ENCODE results near the gene XRCC4.
"Not testable (repeated sequence)": the region's sequence is repeated elsewhere in the genome, so short reads cannot be mapped to it uniquely, and the experiment has no call there.

The XRCC4 gene

DNA sequence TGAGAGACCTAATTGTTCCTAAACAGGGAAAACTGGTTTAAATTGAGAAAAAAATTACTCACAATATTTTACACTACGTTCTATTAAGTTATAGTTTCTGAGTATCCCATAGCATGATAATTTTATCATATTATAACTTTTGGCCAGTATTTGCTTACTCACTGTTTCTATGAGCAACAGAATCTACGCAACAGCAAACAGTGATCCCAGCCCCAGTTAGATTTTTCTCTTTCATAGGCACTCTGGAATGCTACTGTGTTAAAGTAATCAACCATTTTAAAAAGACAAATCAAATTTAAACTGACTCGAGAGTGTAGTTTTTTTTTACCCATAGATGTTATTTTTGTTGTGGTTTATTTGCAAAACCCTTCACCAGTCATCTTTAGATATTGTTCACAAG is 107.2 kb downstream of the XRCC4 start:
- no peak for DNase-seq (ENCODE audit: low read depth)

DNA sequence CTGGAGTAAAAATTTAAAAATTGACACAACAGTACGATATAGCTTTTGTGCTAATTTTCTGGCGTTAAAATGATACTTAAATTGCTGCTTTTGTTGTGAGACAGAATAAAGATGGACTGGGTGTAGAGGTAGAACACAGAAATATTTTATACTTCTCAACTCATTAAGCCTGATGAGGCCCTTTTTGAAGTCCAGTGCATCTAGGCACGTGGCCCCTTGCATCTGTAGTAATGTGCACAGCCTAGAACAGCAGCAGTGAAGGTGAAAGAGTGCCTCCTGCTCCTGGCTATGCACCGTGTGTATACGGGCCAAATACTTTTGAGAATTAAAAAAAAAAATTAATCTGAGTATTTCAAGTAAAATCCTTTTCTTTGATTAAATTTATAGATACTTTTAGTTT is 115.6 kb downstream of the XRCC4 start:
- no peak for DNase-seq (ENCODE audit: low read depth)

DNA sequence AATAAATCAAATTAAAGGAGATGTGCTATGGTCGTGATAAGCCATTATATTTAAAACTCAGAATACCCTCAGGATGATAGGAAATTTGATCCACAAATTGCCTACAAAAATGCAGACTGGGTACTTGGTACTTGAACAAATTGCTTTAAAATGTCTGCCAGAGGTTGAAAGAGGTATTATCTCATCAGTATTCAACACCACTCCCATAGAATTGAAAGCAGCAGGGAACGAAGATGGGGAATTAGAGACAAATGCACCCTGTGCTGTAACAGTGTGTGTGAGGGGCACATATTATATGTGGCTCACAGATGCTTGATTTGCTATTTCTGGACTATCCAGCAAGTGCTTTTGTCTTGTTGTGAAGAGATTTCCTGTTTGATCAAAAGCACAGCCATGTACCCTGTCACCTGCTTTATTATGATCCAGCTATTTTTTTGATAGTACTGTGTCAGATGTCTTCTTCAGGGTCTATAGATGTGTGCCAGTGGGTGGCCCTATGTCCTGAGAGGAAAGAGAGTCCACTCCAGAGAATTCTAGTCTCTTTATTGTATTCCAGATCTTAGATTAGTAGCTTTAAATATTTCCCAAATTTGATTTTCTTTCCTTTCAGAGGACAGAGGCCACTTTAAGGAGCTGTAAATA is 120.1 kb downstream of the XRCC4 start:
- no peak for DNase-seq (ENCODE audit: low read depth)

DNA sequence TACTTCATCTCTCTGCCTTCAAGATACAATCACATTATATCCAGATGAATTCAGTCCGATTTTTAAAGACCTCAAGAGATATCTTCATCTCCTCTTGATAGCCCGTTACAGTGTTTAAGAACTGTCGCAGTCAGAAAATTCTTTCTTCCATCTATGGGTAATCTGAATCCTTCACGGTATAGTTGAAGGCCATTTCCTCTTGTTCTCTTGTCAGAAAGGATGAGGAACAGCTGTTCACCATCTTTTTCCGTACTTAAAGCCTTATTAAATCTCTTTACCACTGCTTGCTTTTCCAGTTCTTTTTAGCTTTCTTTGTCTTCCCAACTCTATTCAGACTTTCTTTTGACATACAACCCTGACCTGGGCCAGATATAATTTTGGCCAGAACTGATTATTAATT is 121.8 kb downstream of the XRCC4 start:
- no peak for DNase-seq (ENCODE audit: low read depth)

DNA sequence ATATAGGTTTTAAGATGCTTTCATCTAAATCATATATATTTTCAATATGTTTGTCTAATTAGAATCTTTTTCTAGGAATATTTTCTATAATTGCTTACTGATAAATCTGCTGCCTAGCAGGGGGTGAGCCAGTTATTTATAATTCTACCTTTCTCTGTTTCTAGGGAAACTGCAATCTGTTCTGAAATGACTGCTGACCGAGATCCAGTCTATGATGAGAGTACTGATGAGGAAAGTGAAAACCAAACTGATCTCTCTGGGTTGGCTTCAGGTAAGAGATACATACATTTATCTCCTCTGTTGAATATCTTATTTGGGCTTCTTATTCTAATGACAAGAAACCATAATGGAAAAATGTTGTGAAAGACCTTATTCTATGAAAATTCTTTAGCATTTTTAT is 127.3 kb downstream of the XRCC4 start:
- DNase-seq (ENCODE audit: low read depth), result no peak

DNA sequence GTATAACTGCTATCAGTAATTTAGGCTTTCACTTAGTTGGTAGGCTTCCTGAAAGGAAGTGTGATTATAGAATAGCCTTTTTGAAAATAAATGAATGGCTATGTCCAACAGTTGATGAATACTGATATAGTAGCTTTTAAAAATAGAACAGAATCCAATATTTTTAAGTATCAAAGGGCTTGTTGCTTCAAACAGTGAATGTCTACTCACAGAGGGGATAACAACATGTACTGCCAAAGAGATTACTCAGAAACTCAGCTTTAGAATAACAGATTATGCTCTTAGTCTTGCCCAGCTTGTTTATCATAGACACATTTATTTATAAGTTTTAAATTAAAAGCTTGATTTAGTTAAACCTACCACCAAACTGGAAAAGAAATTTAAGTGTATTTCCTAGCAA is 132.6 kb downstream of the XRCC4 start:
- no peak for DNase-seq (ENCODE audit: low read depth)

DNA sequence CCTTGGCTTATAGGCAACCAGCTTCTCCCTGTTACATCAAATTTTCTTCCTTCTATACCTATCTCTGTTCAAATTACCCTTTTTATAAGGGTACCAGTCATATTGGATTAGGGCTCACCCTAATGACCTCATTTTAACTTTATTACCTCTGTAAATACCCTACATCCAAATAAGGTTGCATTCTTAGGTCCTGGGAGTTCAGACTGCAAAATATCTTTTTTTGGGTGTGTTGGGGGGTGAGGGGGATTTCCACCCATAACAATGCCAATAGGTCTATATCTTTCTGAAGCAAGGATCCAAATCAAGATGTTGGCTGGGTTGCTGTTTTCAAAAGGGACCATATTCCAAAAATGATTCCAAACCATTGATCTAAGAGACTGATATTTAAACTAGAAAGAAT is 141.7 kb downstream of the XRCC4 start:
- DNase-seq (ENCODE audit: low read depth), result no peak

DNA sequence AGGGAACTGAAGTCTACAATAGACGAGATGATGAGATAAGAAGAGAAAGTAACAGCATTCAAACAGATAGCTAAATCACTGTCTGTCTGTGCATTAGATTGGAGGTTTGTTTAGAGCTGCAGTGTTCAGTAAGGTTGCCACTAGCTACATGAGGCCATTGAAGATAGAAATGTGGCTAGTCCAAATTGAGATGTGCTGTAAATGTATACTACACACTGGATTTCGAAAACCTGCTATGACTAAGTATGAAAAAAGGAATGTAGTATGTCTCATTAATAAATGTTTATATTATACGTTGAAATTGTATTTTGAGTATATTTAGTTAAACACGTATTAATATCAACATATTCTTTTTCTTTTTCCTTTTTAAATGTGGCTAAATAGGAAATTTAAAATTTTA is 142.1 kb downstream of the XRCC4 start:
- DNase-seq (ENCODE audit: low read depth), result no peak

DNA sequence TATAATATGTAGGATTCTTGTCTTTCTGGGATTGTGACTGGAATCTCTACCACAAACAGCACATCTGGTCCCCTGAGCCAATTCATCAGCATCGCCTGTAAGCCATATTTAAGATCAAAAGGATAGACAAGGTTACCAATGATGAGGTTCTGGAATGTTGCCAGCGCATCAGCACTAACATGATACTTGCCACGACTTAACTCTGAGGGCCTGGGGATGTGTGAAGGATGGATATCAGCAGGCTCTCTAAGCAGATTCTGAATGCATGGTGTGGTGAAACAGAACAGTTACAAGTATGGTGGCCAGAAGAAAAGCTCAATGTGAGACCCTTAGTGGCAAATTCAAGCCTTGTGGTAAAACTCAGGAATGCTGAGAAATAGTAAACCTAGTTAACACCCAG is 143.0 kb downstream of the XRCC4 start:
- DNase-seq (ENCODE audit: low read depth), result no peak

DNA sequence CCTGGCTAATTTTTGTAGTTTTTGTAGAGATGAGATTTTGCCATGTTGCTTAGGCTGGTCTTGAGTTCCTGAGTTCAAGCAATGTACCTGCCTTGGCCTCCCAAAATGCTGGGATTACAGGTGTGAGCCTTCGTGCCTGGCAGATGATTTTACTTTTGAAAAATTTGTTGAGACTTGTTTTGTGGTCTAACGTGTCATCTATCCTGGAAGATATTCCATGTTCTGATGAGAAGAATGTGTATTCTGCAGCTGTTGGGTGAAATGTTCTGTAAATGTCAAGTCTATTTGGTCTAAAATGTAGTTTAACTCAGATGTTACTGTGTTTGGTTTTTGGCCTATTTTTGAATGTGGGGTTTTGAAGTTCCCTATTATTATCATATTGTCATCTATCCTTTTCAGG is 145.6 kb downstream of the XRCC4 start:
- DNase-seq (ENCODE audit: low read depth), result no peak

DNA sequence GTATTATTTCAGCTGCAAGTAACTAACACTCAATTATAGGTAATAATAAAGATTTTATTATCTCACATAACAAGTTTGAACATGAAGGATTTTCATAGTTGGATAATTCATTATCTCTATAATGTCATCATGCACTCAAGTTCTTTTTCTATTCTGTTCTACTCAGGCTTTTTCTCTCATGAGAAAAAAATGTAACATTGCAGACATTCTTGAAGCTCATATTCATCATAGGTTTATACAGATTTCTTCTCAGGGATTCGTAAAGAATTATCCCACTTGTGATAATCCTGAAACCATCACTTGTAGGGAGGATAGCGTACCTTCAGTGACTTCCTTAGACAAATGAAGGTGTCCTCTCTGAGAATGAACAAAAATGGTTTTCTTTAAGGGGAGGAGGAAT is 150.3 kb downstream of the XRCC4 start:
- DNase-seq (ENCODE audit: low read depth), result no peak

DNA sequence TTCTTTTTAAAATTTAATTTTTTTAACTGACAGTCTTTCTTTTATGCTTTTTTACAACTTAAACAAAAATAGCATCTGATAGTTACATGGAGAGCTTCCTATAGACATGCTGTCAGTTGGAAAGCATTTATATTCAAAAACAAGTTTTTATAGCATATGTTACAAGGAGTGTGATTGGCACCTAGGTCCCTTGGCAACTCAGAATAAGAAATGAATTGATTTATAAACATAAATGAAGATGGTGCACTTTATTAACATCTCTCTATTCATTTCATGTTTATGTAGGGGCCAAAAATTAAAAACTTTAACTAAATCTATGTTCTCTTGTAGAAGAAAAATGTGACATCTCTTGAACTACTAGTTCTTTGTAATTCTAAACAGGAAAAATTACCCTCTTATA is 153.2 kb downstream of the XRCC4 start:
- DNase-seq (ENCODE audit: low read depth), result no peak

DNA sequence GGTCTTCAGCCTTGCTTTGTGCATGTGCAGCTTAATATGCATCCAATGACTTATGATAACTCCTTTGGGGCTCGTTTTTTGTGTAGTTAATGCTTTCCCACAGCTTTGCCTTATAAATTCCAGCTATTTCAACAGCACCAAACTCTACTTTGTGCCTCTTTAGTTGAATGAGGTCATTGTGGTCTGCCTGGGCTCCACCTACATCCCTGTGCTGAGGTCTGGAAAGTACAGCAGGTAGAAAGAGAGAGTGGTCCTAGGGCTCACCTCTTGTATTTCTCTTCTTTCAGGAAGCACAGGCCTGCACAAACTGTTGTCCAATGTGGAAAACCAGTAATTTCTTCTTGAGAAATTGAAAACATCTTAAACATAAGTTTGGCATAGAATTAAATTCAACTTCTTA is 167.2 kb downstream of the XRCC4 start:
- no peak for DNase-seq (ENCODE audit: low read depth)

DNA sequence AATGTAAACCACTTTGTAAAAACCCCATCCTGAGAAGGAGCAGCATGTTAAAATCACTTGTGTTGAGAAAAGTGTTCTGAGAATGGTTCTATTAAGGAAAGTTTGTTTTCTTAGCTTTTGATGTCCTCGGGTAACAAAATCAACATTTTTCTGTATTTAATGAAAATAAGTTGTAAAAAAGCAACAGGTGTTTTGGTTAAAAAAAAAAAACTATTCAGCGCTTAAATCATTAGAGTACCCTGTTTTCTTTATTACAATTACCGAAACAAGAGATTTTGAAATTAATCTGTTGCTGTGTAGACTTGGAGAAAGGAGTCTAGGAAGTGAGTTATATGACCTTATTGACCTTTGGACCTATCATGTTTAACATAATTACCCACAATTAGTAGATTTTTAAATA is 167.7 kb downstream of the XRCC4 start:
- DNase-seq (ENCODE audit: low read depth), result no peak

DNA sequence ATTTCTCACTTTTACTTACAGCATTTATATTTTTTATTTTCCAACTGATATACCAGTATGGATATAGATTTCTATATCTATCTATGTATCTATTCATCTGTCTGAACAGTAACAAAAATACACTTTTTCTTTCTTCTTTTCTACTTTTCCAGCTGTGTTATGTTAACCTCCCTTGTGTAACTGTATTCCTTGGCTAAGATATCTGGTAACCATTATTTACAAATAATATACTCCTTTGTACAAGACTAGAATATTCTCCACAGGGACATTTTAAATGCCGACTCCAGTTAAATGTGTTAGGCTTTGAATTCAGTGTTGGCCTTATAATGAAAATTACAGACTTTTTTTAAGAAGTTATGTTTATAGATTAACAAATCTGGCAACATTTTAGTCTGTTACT is 168.7 kb downstream of the XRCC4 start:
- no peak for DNase-seq (ENCODE audit: low read depth)

DNA sequence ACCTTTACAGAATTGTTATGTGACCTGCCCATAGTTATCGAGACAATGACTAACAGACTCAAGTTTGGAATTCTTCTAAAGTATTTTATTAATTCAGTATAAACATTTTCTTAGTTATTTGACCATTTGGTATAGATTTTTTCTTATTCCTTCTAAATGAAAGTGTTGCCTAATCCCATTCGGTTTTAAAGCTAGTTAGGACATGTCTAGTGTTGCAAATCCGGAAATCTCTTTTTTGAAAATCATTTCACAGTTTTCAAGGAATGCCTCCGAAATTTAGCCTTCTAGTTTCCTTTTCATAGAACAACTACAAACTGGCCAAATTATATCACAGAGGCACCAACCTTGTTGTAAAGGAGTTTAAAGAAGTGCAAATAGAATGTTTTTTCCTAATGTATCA is 171.8 kb downstream of the XRCC4 start:
- no peak for DNase-seq (ENCODE audit: low read depth)

DNA sequence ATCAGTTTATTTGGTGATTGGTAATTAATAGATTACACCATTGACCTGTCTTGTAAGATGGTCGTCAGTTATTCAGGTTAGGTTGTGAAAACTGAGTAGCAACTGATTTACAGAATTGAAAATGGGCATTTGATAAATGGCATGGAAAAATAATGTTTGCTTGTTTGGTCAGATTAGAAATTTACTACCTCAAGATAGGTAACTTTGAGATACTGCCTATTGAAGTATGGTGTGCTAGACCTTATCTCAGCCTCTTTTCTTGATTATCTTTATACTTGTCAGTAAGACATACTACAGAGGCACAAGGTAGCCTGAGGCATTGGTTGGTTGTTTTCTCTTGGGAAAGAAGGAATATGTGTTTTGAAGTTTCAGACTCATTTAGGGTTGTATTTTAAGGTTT is 174.5 kb downstream of the XRCC4 start:
- DNase-seq (ENCODE audit: low read depth), result no peak

DNA sequence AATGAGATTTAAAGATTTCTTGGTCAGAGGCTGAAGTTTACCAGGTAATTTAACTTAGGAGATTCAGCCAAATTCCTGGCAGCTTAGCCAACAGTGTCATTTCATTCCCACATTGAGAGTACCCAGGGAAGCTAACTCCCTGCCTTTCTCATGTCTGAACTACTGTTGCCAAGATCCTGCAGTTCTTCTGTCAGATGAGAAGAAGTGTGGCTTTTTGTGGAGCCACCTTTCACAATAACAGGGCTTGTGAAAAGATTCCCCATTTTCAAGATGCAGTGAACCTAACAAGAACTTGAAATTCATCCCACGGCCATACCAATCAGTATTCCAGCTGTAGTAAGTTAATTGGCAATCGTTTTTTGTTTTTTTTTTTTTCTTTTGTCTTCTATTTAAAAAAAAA is 176.4 kb downstream of the XRCC4 start:
- DNase-seq (ENCODE audit: low read depth), result no peak

DNA sequence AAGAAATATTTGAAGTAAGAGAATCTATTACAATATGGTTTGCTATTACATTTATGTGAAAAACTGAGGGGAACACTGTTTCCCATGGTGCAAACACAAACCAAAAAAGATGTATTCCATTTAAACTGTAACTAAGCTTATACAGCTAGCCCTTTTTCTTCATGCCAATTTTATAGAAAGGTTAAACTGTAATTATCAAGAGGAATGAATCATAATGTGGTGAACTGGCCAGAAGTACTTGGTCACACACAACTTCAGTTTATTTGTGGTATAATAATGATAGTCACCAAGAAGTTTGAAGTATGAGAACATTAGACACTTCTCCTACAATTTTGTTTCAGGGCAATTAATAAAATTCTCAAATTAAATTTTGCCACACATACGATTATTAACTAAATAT is 177.9 kb downstream of the XRCC4 start:
- DNase-seq (ENCODE audit: low read depth), result no peak

DNA sequence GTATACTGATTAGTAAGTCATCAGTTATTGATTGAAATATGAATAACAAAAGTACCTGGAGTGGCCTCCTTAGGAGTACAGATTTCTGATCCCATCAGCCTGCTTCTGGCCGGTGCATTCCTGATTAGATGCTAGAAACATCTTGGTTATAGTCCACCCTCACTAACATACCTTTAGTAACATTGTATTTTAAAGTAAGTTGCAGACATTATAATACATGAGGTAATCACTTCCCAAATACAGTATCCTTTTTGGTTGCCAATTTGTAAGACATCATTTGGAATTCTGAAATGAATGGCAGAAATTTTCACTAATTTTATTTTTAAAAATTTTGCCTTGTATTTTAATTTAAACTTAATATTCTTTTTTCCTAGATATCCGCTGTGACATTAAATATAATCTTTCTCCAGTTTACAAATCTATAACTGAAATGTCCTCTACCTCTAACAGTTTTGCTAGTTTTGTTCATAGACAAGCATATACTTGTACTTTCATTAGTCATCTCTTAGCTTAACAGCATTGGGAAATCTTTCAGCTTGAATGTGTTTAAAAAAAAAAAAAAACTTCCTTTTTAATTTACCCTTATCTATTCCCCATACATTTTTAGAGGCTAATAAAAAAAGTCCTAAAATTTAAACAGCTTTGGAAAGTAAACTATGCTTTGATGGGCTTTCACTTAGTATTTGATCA is 178.9 kb downstream of the XRCC4 start:
- no peak for DNase-seq (ENCODE audit: low read depth)

DNA sequence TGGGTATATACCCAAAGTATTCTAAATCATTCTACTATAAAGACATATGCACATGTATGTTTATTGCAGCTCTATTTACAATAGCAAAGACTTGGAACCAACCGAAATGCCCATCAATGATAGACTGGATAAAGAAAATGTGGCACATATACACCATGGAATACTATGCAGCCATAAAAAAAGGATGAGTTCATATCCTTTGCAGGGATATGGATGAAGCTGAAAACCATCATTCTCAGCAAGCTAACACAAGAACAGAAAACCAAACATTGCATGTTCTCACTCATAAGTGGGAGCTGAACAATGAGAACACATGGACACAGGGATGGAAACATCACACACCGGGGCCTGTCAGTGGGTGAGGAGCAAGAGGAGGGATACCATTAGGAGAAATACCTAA is 180.3 kb downstream of the XRCC4 start:
- DNase-seq (ENCODE audit: low read depth), result not testable (repeated sequence)

DNA sequence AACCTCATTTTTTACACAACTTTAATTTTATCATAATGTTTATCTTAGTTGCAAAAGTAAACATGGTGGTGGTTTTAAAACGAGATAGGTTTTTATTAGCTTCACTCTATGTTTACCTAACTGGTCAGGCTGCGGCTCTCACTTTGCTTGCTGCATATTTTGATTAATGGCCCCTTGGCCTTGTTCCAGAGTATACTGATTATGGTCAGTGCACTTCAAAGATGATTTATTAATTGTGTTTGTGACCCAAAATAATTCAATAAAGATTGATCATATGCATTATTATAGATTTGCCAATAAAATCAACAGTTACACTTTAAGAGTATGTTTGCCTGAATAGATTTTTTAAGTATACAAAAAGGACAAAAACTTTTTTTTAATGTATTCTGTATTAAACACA is 188.0 kb downstream of the XRCC4 start:
- no peak for DNase-seq (ENCODE audit: low read depth)

DNA sequence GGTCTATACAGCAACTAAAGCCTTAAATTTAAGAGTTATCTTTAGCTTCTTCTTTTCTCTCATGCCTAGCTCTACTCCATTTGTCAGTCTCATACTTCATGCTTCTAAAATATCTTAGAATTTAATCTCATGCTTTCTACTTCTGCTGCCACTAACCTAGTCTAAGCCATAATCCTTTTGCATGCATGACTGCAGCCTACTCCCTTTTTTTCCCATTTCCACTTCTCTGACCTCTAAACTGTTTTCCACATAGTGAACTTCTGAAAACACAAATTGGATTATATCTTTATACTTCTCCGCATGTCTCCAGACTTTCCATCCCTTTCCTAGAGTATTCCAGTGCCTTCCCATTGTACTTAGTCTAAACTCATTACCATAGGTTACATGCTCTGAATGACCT is 193.0 kb downstream of the XRCC4 start:
- DNase-seq (ENCODE audit: low read depth), result no peak

DNA sequence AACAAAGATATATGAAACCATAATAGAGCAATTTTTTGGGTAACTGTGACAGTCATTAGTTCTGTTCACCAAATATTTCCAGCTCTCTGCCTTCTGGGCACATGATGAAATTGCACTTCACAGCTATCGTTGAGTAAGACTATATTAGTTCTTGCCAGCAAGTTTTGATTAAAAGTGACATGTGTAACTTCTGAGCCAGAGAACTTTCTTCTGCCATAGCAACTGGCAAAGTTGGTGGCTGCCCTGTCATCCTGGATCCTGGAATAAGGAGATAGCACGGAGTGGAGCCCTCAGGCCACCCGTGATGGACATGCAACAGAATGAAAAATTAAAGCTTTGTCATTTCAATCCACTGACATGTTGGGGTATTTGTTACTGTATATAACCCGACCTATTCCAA is 199.8 kb downstream of the XRCC4 start:
- DNase-seq (ENCODE audit: low read depth), result no peak

All from HS-5 (cell line).